Activated B cell treated with CpG ODN at 0.5 μM for 24 hours (primary cell): Measurements from ENCODE around the gene ZNF346. TPM values are rescaled to one million over a fixed set of nuclear protein-coding genes. Genes with fewer than 3 reads are reported as not detected.
"Not testable (repeated sequence)": the region's sequence is repeated elsewhere in the genome, so short reads cannot be mapped to it uniquely, and the experiment has no call there.

Experiments used
- ATAC-seq: fragments of 200-7000 bp; cut with Tn5 transposase; one replicate; pipeline ENCODE4 v1.10.0; 2021; ENCODE audit warnings: low read depth, mild to moderate bottlenecking, moderate library complexity
- CTCF ChIA-PET: fragments of 350-600 bp; sonication (Branson Sonifier 250); formaldehyde crosslinking; loops from one replicate; lab custom pipeline; 2021; ENCODE audit warnings: antibody characterized with exemption; lab: Charles Lee
- POLR2A ChIA-PET: fragments of 350-600 bp; sonication (Branson Sonifier 250); formaldehyde crosslinking; loops from one replicate; lab custom pipeline; 2021; ENCODE audit warnings: antibody characterized with exemption; lab: Charles Lee
- DNase-seq: peaks from one replicate; pipeline ENCODE4 v3.0.0; 2022
- H3K27ac Mint-ChIP-seq: one replicate; pipeline ENCODE4 v1.8.0; 2020; ENCODE audit warnings: mixed read lengths
- H3K27me3 Mint-ChIP-seq: one replicate; pipeline ENCODE4 v1.8.0; 2021; ENCODE audit warnings: mixed read lengths
- H3K36me3 Mint-ChIP-seq: one replicate; pipeline ENCODE4 v1.8.0; 2021; ENCODE audit warnings: low read depth, mixed read lengths
- H3K4me1 Mint-ChIP-seq: one replicate; pipeline ENCODE4 v1.8.0; 2021; ENCODE audit warnings: mixed read lengths
- H3K4me3 Mint-ChIP-seq: one replicate; pipeline ENCODE4 v1.8.0; 2020; ENCODE audit warnings: mild to moderate bottlenecking, mixed read lengths
- H3K9me3 Mint-ChIP-seq: one replicate; pipeline ENCODE4 v1.8.0; 2020; ENCODE audit warnings: mixed read lengths
- intact Hi-C: fragments of 100-400 bp; cut with micrococcal nuclease; formaldehyde crosslinking; loops from one replicate; pipeline ENCODE4 v1.15.1; 2024
- total RNA-seq: library from RNA; stranded (reverse); gene quantifications from 2 replicates; pipeline ENCODE4 v1.2.3, GENCODE V29; 2022
- TF ChIP-seq, protein P1 (sequence below): fragments of 200-600 bp; IDR thresholded peaks from one replicate; pipeline ENCODE4 v1.8.0; 2022; ENCODE audit warnings: antibody characterized with exemption, mild to moderate bottlenecking

Gene ZNF346
- total RNA-seq, 1 donor from 2014 or later = 31.4 TPM

DNA sequence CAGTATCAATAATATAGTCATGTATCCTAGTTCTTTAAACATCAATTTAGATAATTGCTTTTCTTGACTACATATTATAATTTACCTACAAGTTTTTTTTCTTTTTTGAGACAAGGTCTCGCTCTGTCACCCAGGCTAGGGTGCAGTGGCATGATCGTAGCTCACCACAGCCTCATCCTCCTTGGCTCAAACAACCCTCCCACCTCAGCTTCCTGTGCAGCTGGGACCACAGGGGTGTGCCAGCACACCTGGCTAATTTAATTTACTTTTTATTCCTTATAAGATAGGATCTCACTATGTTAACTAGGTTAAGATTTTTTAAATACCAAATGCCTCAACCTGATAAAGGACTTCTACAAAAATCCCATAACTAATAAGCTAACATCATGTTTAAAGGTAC is 37.0 kb upstream of the ZNF346 start:
- Mint-ChIP-seq H3K36me3 (peaks cover 28% of the 10 kb centered on the region), H3K4me1 (peaks cover 55% of the 10 kb centered on the region), H3K27ac (peak overlapping the region; percentile 87), H3K9me3 (no peaks in the 10 kb centered on the region), H3K4me3 (peak overlapping the region; percentile 41), H3K27me3 (no peaks in the 10 kb centered on the region)
- ChIA-PET CTCF (no interaction called here), POLR2A (interaction anchor here (0.6 to 1.6 kb wide), 5 partner anchors 20 to 1243 kb away, joined by 3 to 8 read pairs (median 6); partner anchors contain the start of gene UIMC1)
- peak; percentile 98 for ATAC-seq
- peak; percentile 26 for DNase-seq
- intact Hi-C loops = loop anchor here (1.0 kb wide), 1 partner anchor 9 kb away; no protein-coding TSS in a partner anchor
- TF ChIP-seq, protein P1, sequence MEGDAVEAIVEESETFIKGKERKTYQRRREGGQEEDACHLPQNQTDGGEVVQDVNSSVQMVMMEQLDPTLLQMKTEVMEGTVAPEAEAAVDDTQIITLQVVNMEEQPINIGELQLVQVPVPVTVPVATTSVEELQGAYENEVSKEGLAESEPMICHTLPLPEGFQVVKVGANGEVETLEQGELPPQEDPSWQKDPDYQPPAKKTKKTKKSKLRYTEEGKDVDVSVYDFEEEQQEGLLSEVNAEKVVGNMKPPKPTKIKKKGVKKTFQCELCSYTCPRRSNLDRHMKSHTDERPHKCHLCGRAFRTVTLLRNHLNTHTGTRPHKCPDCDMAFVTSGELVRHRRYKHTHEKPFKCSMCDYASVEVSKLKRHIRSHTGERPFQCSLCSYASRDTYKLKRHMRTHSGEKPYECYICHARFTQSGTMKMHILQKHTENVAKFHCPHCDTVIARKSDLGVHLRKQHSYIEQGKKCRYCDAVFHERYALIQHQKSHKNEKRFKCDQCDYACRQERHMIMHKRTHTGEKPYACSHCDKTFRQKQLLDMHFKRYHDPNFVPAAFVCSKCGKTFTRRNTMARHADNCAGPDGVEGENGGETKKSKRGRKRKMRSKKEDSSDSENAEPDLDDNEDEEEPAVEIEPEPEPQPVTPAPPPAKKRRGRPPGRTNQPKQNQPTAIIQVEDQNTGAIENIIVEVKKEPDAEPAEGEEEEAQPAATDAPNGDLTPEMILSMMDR = no peak

DNA sequence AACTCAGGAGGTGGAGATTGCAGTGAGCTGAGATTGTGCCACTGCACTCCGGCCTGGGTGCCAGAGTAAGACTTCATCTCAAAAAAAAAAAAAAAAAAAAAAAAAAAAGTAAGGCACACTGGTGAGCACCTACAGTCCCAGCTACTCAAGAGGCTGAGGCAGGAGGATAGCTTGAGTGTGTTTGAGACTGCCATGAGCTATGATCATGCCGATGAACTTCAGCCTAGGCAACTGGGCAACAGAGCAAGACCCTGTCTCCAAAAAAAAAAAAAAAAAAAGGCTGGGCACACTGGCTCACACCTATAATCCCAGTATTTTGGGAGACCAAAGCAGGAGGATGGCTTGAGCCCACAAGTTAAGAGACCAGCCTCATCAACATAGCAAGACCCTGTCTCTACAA is 36.2 kb upstream of the ZNF346 start:
- Mint-ChIP-seq H3K9me3 (no peaks in the 10 kb centered on the region), H3K4me1 (peaks cover 58% of the 10 kb centered on the region), H3K27me3 (no peaks in the 10 kb centered on the region), H3K27ac (peak overlapping the region; percentile 87), H3K4me3 (no peak overlapping the region), H3K36me3 (peaks cover 22% of the 10 kb centered on the region)
- ATAC-seq (no peak), DNase-seq (no peak)
- POLR2A ChIA-PET = interaction anchor here (0.6 to 1.6 kb wide), 4 partner anchors 8 to 21 kb away, joined by 3 to 8 read pairs (median 4); partner anchors contain the start of gene UIMC1
- CTCF ChIA-PET = no interaction called here
- TF ChIP-seq, protein P1 = no peak
- intact Hi-C loops = no loop called here

DNA sequence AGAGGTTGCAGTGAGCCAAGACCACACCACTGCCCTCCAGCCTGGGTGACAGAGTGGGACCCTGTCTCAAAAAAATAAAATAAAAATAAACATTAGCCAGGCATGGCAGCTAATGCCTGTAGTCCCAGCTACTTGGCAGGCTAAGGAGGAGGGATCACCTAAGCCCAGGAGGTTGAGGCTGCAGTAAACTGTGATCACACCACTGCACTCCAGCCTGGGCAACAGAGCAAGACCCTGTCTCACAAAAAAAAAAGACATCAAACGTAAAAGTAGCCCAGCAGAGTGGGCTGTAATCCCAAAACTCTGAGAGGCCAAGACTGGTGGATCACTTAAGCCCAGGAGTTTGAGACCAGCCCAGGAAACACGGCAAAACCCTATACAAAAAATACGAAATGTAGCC is 34.9 kb upstream of the ZNF346 start:
- TF ChIP-seq, protein P1 = no peak
- Mint-ChIP-seq H3K4me1 (peaks cover 64% of the 10 kb centered on the region), H3K4me3 (no peak overlapping the region), H3K9me3 (no peaks in the 10 kb centered on the region), H3K36me3 (peaks cover 9% of the 10 kb centered on the region), H3K27ac (peak overlapping the region; percentile 24), H3K27me3 (no peaks in the 10 kb centered on the region)
- DNase-seq (no peak), ATAC-seq (no peak)
- intact Hi-C loops = no loop called here
- CTCF ChIA-PET = no interaction called here
- POLR2A ChIA-PET = no interaction called here

DNA sequence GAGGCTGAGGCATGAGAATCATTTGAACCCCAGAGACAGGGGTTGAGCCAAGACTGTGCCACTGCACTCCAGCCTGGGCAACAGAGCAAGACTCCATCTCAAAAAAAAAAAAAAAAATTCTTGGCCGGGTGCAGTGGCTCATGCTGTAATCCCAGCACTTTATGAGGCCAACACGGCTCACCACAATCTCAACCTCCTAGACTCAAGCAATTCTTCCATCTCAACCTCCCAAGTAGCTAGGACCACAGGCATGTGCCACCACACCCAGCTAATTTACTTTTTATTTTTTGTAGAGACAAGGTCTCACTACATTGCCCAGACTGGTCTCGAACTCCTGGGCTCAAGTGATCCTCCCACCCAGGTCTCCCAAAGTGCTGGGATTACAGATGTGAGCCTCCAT is 29.4 kb upstream of the ZNF346 start:
- peak overlapping the region; percentile 68 for H3K27ac Mint-ChIP-seq
- H3K36me3 Mint-ChIP-seq, H3K9me3 Mint-ChIP-seq, ATAC-seq, intact Hi-C loops, H3K27me3 Mint-ChIP-seq, H3K4me3 Mint-ChIP-seq, DNase-seq: not testable (repeated sequence)
- H3K4me1 Mint-ChIP-seq = peaks cover 80% of the 10 kb centered on the region
- CTCF ChIA-PET = interaction anchor here (1.8 kb wide), 1 partner anchor 12 kb away, joined by 6 read pairs; no protein-coding TSS in a partner anchor
- POLR2A ChIA-PET = interaction anchor here (0.7 kb wide), 1 partner anchor 12 kb away, joined by 10 read pairs; no protein-coding TSS in a partner anchor

DNA sequence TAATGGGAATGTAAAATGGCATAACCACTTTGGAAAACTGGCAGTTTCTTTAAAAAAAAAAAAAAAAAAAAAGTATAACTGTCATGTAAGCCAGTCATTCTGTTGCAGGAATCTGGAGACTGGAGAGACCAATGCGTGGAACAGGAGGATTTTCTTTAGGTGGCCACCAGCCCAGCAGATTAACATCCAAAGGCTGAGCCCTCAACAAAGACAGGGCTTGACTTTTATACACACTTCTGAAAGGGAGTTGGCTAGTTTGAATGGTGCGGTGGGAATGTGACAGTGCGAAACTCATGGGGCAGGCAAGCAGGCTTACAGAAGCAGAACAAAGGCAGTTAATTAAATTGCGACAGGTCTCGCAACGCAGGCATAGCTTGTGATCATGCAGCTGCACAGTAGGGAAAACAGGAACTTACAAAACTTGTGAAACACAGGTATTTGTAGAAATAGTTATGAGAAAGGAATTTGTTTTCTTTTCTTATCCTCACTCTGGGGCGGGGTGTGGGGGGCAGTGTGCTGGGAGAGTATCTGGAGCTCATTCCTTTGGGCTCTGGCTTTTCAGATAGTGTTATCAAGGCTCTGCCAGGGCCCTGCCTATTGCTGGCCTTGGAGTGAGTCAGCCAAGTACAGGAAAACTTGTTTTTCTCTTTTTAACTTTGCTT is 27.9 kb upstream of the ZNF346 start:
- no peaks in the 10 kb centered on the region for H3K9me3 Mint-ChIP-seq
- intact Hi-C loops = loop anchor here (1.0 kb wide), 2 partner anchors 9 to 28 kb away; partner anchors contain the start of gene ZNF346
- TF ChIP-seq, protein P1 = no peak
- peak overlapping the region; percentile 52 for H3K4me3 Mint-ChIP-seq
- POLR2A ChIA-PET = interaction anchor here (0.7 to 3.4 kb wide), 4 partner anchors 8 to 61 kb away, joined by 3 to 30 read pairs (median 4); partner anchors contain the start of genes UIMC1 and ZNF346
- peak; percentile 32 for DNase-seq
- H3K27ac Mint-ChIP-seq = peak overlapping the region; percentile 73
- H3K36me3 Mint-ChIP-seq = peaks cover 3% of the 10 kb centered on the region
- peak; percentile 89 for ATAC-seq
- peaks cover 74% of the 10 kb centered on the region for H3K4me1 Mint-ChIP-seq
- CTCF ChIA-PET = interaction anchor here (0.9 to 1.0 kb wide), 2 partner anchors 28 to 334 kb away, joined by 3 read pairs; partner anchors contain the start of gene ZNF346
- no peaks in the 10 kb centered on the region for H3K27me3 Mint-ChIP-seq
